Measurements from ENCODE around the gene NR2F6.

NR2F6 gene

GRCh38 chr19:17263712-17264640 is 18.3 kb upstream of the NR2F6 start:
- no peak for TF ChIP-seq CTCF (IDR thresholded peaks at IDR 0.05; ENCODE audit: low read depth, low read length)
- DNase-seq (ENCODE audit: low read depth, low spot score), result no peak
- in situ Hi-C loops (cut with HindIII; ENCODE audit: low sequenced_read_pairs), result no loop called here
- no peak overlapping the region for H3K4me3 ChIP-seq (ENCODE audit: low read depth, low read length)

GRCh38 chr19:17262557-17262956 is 16.8 kb upstream of the NR2F6 start:
- in situ Hi-C loops (cut with HindIII; ENCODE audit: low sequenced_read_pairs), result no loop called here
- no peak for DNase-seq (ENCODE audit: low read depth, low spot score)
- no peak for TF ChIP-seq CTCF (IDR thresholded peaks at IDR 0.05; ENCODE audit: low read depth, low read length)
- no peak overlapping the region for H3K4me3 ChIP-seq (ENCODE audit: low read depth, low read length)

- peak; percentile 62 for DNase-seq (ENCODE audit: low read depth, low spot score)
- in situ Hi-C loops (cut with HindIII; ENCODE audit: low sequenced_read_pairs), result no loop called here
- no peak overlapping the region for H3K4me3 ChIP-seq (ENCODE audit: low read depth, low read length)
- TF ChIP-seq CTCF (IDR thresholded peaks at IDR 0.05; ENCODE audit: low read depth, low read length), result peak; percentile 86
These were observed 15.2 kb upstream of the NR2F6 start for GRCh38 chr19:17260842-17261325.

- DNase-seq (ENCODE audit: low read depth, low spot score), result no peak
- H3K4me3 ChIP-seq (ENCODE audit: low read depth, low read length), result no peak overlapping the region
- TF ChIP-seq CTCF (IDR thresholded peaks at IDR 0.05; ENCODE audit: low read depth, low read length), result no peak
- in situ Hi-C loops (cut with HindIII; ENCODE audit: low sequenced_read_pairs), result no loop called here
These were observed 14.2 kb upstream of the NR2F6 start for GRCh38 chr19:17259934-17260333.

GRCh38 chr19:17259118-17259780 is 13.5 kb upstream of the NR2F6 start:
- in situ Hi-C loops (cut with HindIII; ENCODE audit: low sequenced_read_pairs), result no loop called here

More at GRCh38 chr19:17259118-17259780, 13.5 kb upstream of the NR2F6 start:
- no peak overlapping the region for H3K4me3 ChIP-seq (ENCODE audit: low read depth, low read length)
- peak; percentile 30 for DNase-seq (ENCODE audit: low read depth, low spot score)
- TF ChIP-seq CTCF (IDR thresholded peaks at IDR 0.05; ENCODE audit: low read depth, low read length), result no peak
